GM12872 (cell line): ENCODE results near the gene SEMG2.

Source experiments
- TF ChIP-seq, protein P1 (sequence below): IDR thresholded peaks from 3 replicates; pipeline ENCODE4 v1.5.1; 2011; ENCODE audit warnings: low read depth, mild to moderate bottlenecking, low read length, moderate library complexity; ENCODE audit not compliant: insufficient read depth

Gene SEMG2

DNA sequence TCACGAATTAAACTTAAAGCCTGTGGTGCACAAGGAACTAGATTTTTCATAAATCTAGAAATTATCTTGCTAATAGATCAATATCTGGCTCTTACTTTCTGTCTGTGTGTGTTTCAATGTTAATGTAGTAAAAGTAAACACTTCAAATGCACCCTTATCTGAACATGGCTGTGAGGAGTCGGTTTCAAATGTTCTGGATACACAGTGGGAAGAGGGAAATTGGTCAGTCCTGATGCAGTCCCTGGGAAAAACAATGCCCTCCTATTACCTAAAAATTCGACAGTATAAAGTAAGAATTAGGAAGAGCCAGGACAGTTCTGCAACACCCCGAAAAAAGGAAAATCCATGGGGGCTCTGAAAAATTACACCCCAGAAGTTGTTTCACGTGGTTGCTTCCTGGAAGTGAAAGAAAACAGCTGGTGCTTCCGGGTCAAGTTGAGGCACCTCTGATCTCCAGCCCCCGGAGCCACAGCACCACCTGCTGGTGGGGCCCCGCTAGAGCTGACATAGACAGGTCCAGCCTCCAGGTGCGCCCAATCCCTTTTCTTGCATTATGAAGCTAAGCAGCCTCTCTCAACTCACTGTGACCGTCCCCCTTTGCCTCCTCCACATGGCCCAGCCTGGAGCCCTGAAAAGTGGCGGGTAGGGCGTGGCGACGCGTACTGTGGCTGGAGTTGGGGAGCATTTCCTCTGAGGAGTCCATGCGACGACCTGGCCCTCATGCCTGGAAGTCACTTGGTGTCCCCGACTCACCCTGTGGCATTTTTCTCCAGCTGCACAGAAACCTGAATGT is 8.3 kb downstream of the SEMG2 start:
- TF ChIP-seq, protein P1, sequence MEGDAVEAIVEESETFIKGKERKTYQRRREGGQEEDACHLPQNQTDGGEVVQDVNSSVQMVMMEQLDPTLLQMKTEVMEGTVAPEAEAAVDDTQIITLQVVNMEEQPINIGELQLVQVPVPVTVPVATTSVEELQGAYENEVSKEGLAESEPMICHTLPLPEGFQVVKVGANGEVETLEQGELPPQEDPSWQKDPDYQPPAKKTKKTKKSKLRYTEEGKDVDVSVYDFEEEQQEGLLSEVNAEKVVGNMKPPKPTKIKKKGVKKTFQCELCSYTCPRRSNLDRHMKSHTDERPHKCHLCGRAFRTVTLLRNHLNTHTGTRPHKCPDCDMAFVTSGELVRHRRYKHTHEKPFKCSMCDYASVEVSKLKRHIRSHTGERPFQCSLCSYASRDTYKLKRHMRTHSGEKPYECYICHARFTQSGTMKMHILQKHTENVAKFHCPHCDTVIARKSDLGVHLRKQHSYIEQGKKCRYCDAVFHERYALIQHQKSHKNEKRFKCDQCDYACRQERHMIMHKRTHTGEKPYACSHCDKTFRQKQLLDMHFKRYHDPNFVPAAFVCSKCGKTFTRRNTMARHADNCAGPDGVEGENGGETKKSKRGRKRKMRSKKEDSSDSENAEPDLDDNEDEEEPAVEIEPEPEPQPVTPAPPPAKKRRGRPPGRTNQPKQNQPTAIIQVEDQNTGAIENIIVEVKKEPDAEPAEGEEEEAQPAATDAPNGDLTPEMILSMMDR = peak; percentile 76

DNA sequence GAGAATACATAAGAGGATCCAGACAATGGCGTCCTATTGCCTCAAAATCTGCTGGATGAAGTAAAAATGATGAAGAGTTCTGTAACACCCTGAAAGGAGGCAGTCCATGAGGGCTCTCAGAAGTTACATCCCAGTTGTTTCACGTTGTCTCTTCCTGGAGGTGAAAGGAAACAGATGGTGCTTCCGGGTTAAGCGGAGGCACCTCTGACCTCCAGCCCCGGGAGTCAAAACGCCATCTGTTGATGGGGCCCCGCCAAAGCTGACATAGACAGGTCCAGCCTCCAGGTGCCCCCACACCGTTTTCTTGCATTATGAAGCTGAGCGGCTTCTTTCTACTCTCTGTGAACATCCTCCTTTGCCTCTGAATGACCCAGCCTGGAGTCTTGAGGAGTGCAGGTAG is 9.5 kb downstream of the SEMG2 start:
- TF ChIP-seq, protein P1 = no peak

DNA sequence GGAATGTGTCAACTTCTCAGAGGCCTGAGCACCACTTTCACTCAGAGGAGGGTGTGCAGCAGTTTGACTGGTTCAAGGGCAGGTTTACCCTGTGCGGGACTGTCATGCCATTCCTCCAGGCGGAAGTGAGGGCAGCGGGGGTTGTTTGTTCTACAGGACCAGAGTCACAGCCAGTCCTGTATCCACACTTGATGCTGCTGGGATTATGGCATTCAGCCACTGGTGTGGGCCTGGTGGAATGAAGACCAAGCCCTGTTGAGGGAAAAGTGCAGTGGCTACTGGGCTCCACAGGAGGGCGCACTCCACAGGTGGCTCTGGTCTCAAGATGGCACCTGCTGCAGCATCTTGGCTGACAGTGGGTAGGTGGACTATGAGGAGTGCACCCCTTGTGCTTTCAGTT is 14.8 kb downstream of the SEMG2 start:
- TF ChIP-seq, protein P1 = peak; percentile 72

DNA sequence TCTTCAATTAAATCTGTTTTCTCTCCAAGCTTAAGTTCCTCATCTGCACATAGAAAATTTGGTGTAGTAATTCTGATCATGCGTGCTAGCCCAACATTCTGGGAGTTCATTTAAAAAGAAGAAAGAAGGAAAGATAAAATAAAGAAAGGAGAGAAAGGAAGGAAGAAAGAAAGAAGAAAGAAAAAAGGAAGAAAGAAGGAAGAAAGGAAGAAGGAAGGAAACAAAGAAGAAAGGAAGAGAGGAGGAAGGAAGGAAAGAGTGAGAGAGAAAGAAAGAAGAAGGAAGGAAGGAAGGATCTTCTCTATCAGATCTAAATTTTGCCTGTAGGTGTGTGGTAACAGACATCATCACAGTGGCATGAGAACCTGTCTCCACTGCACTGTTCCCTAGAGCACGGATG is 17.0 kb downstream of the SEMG2 start:
- TF ChIP-seq, protein P1 = no peak

DNA sequence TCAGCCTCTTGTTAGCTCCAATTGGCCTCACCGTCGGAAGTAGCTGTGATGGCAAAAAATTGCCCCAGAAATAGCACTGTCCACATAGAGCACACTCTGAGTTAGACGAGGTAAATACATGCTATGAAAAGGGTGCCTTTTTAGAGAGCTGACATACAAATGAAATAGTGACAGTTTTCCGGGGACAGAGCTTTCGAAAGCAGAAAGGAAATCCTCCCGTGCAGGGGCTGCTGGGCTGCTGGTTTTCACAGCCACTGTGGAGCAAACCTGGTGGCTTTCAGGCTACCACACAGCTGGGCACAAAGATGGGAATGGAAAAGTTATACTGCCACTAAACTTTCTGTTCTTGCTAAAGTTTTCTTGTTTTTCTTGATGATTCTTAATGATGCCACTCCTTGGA is 24.9 kb downstream of the SEMG2 start:
- TF ChIP-seq, protein P1 = no peak

DNA sequence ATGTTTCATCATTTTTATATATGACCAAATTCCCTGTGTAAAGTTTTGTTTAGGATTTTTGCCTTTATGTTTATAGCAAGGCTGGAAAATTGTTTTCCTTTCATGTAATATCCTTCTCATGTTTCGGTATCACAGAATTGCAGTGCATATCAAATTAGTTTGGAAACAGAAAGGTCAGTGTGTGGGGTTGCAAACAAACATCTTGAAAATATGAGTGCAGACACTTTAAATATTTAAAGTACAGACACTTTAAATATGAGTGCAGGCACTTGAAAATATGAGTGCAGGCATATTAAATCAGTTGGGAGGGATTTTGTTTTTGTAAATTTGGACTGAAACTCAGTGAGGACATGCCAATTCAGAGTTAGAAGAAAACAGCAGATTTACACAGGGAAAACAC is 26.7 kb downstream of the SEMG2 start:
- TF ChIP-seq, protein P1 = no peak

DNA sequence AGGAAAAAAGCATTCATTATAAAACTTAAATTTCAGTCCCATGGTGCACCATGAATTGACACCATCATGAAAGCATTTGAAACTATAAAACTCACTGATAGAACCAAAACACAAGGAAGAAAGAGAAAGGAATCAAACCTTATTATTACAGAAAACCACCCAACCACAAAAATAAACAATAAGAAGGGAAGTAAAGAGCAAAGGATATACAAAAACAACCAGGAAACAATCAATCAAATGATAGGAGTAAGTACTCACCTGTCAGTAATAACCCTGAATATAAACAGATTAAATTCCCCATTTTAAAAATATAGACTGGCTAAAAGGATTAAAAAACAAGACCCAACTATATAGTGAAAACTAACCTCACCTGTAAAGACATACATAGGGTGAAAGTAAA is 27.4 kb downstream of the SEMG2 start:
- TF ChIP-seq, protein P1 = no peak
